HG03045 (cell line): ENCODE results near the gene ACTR2.
"Not testable (repeated sequence)": the region's sequence is repeated elsewhere in the genome, so short reads cannot be mapped to it uniquely, and the experiment has no call there.

Experiments used
- ATAC-seq: cut with Tn5 transposase; IDR thresholded peaks from one replicate; pipeline ENCODE4 v1.9.1; 2021; ENCODE audit warnings: mild to moderate bottlenecking, moderate library complexity; ENCODE audit not compliant: unreplicated experiment

Gene ACTR2

GRCh38 chr2:65227456-65228262 lies at the start of gene ACTR2:
Gene ACTR2 (plus strand): TSS chr2:65227831. CDS start chr2:65227910, 79 bp downstream.
- peak; percentile 90 for ATAC-seq

GRCh38 chr2:65182570-65182969 lies 45.1 kb upstream of the ACTR2 start:
- ATAC-seq, result no peak

GRCh38 chr2:65183406-65183805 lies 44.2 kb upstream of the ACTR2 start:
- not testable (repeated sequence) for ATAC-seq

GRCh38 chr2:65185012-65185411 lies 42.6 kb upstream of the ACTR2 start:
- no peak for ATAC-seq

- ATAC-seq, result no peak
These were observed 41.4 kb upstream of the ACTR2 start for GRCh38 chr2:65186093-65186868.

DNA sequence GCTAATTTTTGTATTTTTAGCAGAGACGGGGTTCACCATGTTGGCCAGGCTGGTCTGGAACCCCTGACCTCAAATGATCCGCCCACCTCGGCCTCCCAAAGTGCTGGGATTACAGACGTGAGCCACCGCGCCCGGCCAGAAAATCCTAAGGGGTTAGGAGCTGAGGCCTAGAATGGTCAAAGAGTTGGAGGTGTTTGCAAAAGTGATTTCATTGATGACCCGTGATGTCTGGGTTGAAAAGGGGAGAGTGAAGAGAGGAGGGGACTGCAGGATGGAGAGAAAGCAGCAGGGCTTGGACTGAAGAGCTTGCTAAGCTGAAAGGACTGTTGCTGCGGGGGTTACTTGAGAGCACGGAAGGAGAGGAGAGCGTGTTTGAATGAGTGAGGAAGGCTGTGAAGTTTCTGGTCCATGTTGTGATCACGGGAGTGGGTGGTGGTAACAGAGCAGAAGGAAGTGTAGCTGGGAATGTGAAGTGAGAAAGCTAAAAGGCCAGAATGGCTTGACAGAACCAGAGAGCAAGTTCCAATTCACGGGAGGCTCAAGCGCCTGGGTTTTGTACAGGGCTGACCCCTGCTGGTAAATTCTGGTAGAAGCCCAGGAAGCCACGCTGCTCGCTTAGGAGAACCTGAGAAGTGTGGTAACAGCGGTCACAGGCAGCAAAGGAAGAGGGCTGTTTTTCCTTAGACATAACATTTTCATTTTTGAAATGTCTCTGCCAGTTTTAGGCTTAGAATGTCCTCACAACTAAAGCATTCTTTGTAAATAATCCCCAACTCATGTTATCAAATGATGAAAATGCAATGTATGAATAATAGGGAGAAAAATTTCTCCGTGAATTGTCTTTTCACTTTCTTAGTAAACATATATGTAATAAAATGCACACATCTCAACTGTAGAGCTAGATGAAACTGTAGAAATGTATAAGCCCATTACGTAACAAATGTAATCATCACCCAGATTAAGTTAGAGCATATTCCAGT lies 40.5 kb upstream of the ACTR2 start:
- no peak for ATAC-seq

GRCh38 chr2:65193446-65193845 lies 34.2 kb upstream of the ACTR2 start:
- no peak for ATAC-seq

DNA sequence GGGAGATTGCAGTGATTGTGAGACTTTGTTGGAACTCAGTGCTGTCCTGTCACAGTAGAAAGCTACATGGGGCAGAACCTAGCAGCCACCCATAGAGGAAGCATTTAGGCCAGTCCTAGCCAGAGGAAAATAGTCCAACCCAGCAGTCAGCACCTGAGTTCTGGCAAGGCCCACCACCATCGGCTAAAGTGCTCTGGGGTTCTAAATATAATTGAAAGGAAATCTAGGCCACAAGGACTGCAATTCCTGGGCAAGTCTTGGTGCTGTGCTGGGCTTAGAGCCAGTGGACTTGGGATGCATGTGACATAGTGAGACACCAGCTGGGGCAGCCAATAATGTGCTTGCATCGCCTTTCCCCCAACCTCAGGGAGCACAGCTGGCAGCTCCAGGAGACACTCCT lies 28.9 kb upstream of the ACTR2 start:
- ATAC-seq, result no peak

DNA sequence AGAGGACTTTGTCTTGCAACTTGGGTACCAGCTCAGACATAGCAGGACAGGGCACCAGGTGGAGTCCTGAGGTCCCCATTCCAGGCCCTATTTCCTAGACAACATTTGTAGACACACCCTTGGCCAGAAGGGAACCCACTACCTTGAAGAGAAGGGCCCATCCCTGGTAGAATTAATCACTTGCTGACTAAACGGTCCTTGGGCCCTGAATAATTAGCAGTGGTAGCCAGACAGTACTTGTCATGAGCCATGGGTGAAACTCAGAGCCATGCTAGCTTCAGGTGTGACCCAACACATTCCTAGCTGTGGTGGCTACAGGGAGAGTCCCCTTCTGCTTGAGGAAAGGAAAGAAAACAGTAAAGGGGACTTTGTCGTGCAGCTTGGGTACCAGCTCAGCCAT lies 28.5 kb upstream of the ACTR2 start:
- ATAC-seq, result no peak

DNA sequence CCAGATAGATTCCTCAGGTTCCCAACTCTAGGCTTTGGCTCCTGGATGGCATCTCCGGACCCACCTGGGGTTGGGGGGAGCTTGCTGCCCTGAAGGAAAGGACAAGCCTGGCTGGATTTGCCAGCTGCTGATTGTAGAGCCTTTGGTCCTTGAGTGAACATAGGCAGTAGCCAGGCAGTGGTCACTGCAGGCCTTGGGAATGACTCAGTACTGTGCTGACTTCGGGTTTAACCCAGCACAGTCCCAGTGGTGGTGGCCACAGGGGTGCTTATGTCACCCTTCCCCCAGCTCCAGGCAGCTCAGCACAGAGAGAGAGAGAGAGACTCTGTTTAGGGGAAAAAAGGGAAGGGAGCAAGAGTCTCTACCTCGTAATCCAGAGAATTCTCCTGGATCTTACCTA lies 27.7 kb upstream of the ACTR2 start:
- no peak for ATAC-seq

DNA sequence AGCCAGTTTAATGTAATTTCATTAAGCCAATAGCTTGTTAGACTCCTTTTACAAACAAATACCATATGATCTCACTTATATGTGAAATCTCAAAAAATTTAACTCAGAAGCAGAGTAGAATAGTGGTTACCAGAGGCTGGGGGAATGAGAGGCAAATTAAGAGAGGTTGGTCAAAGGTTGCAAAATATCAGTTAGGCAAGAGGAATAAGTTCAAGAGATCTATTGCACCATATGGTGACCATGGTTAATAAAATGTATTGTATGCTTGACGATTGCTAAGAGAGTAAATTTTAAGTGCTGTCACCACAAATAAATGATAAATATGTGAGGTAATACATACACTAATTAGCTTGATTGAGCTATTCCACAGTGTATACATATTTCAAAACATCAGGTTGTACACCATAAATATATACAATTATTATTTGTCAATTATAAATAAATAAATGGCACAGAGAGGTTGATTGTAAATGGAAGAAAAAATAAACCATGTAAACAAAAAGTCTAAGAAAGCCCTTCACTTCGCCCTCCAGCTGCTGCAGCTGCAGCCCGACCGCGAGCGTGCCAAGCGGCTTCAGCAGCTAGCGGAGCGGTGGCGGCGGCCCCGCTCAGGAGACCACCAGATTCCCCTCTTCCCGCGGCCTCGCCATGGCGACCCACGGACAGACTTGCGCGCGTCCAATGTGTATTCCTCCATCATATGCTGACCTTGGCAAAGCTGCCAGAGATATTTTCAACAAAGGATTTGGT lies 23.0 kb upstream of the ACTR2 start:
- no peak for ATAC-seq

DNA sequence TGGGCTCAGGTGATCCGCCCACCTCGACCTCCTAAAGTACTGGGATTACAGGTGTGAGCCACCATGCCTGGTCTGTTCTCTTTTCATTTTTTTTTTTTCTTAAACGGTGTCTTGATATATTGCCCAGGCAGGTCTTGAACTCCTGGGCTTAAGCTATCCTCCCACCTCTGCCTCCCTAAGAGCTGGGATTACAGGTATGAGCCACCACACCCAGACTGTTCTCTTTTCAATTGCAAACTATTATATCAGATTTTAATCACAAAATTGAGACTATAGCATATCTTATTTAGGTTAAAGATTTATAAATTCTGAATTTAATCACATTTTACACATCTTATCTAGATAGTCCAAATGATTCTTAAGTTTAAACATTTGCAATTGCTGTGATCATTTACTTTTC lies 15.5 kb upstream of the ACTR2 start:
- no peak for ATAC-seq

- ATAC-seq, result no peak
These were observed 15.0 kb upstream of the ACTR2 start for GRCh38 chr2:65212619-65213018.

GRCh38 chr2:65213035-65213434 lies 14.6 kb upstream of the ACTR2 start:
- ATAC-seq, result no peak

DNA sequence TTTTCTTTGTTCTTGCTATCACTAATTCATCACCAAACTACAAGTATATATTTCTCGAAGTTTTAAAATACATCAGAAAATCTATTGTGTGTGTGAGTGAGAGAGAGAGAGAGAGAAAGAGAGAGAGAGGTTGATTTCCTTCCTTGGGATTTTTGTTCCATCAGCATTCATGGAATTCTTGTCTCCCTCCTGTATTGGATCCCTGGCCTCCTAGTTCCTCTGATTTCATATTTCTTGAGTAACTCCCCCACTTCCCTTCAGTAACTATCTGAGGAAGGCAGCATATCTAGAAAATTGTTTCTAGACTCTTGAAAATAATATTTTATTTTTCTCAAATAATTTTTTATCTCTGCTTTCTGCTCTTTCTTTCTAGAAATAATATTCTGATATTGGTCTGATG lies 13.3 kb upstream of the ACTR2 start:
- ATAC-seq, result no peak

DNA sequence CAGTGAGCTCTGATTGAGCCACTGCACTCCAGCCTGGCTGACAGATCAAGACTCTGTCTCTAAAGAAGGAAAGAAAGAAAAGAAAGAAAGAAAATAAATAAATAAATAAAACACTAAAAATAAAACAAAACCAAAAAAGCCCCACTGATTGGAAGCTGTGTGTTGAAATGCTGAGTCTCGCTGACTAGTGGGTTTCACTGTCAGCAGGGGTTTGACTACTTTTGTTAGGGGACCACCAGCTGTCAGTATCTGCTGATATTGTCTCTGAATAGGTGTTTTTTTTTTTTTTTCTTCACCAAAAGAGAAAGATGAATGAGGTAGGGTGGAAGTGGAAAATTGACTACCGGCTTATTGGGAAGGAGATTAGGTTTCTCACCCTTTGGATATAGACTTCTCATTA lies 12.8 kb upstream of the ACTR2 start:
- no peak for ATAC-seq

DNA sequence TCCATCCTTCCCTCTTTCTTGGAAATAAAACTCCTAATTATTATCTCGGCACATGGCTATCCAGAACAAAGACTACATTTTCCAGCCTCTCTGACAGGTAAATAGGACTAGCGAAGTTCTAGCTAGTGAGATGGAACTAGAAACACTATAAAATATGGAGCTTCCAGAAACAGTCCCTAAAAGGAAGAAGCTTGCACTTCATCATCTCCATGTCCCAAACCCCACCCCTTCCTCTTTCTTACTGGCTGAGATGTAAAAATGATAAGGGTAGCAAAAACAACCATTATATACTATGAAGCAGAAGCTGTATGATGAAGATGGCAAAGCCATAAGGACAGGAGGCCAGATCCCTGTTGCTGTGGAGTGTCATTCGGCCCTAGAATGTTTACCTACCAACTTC lies 11.7 kb upstream of the ACTR2 start:
- no peak for ATAC-seq

DNA sequence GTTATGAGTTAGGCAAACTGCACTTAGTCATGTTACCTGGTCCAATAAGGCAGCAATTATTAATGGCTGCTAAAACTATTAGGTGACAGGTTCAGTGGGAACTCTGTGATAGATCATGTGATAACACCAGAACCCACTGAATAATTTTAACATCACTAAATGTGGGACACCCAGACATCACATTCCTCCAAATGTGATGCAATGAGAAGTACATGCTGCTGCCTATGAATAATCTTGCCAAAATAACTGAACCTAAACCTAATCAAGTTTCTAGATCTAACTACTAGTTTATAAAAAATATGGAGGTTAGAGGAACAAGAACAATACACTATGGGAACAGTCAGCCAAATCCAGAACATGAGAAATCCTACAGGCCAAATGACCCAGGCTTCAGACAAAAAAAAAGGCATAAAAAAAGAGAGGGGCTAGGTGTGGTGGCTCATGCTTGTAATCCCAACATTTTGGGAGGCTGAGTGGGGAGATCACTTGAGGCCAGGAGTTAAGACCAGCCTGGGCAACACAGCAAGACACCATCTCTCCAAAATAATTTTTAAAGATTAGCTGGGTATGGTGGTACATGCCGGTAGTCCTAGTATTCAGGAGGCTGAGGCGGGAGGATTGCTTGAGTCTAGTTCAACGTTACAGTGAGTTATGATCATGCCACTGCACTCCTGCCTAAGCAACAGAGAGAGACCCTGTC lies 7.0 kb upstream of the ACTR2 start:
- no peak for ATAC-seq

- ATAC-seq, result not testable (repeated sequence)
These were observed 6.4 kb upstream of the ACTR2 start for GRCh38 chr2:65221275-65221674.

DNA sequence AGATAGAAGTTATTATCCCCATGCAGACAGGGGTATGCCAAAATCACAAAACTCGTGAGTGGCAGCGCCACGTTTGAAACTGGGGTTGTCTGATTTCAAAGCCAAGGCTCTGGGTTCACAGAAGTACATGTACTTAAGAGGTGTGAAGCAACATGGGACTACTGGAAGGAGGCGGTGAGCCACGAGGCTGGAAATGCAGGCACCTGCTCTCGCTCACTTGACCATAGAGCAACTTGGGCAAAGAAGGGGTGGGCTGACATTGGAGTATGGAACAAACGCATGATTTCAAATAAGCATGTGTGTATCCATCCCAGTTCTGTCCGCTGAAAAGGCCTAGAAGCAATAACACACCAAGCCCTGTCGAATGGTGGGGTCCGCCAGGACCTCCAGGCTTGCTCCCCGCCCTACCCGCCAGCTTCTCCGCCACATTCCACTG lies 593 bp upstream of the ACTR2 start:
- ATAC-seq, result peak; percentile 26
